ENCODE measurements around the gene BATF. TPM values are rescaled to one million over a fixed set of nuclear protein-coding genes. Genes with fewer than 3 reads are reported as not detected.

The BATF gene
- total RNA-seq, 1 experiment from 2014 or later, result not detected

DNA sequence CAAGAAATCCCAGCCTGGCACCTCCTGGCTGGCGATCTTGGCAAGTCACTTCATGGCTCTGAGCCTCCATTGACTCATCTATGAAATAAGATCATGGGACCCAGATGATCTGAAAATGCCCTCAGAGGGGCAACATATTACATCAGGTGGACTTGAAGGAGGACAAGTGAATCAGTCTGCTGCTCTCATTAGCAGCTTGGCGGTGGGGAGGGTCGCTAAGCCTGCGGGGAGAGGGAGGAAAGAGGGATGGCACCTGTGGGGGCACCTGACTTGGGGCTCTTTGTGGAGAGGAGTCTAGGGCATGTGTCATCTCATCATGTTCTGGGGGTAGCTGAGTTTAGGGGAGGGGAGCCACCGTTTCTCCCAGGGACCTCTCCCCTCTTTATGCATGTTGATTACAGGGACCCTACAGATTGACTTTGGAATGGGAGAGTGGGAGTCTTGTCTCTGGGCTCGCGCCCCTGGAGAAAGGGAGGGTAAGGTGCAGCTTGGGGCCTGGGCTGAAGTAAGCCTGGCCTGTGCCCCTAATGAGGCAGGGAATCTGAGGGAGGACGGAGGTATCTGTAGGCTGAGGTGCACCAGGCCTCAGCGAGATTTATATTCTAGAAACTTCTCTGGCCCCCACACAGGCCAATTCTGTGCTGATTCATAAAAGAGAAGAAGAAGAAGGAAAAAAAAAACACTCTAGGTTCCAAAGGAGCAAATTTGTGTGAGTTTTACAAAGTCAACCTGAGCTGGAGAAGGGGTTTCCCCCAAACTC, 29.3 kb upstream of the BATF start:
- Histone ChIP-seq H3K4me3 (ENCODE audit: low read depth in 2 of 2, low read length in 2 of 2) (no peak overlapping the region), H3K27ac (ENCODE audit: low read length) (no peak overlapping the region), H3K27me3 (ENCODE audit: control insufficient read depth, insufficient read depth, low read length) (no peaks in the 10 kb centered on the region), H3K36me3 (ENCODE audit: control insufficient read depth, insufficient read depth, low read length) (no peaks in the 10 kb centered on the region), H3K4me1 (ENCODE audit: control insufficient read depth, insufficient read depth, low read length) (no peaks in the 10 kb centered on the region), H3K9me3 (ENCODE audit: control insufficient read depth, insufficient read depth, low read depth, low read length) (no peaks in the 10 kb centered on the region)
- intact Hi-C loops (cut with micrococcal nuclease; ENCODE audit: unreplicated experiment) (no loop called here), in situ Hi-C loops (cut with HindIII; ENCODE audit: low pct_unique_long_range_greater_than_20kb, low sequenced_read_pairs) (no loop called here)
- ATAC-seq (no peak), DNase-seq (ENCODE audit: low read depth, low spot score) (no peak)
- TF ChIP-seq, protein P1, sequence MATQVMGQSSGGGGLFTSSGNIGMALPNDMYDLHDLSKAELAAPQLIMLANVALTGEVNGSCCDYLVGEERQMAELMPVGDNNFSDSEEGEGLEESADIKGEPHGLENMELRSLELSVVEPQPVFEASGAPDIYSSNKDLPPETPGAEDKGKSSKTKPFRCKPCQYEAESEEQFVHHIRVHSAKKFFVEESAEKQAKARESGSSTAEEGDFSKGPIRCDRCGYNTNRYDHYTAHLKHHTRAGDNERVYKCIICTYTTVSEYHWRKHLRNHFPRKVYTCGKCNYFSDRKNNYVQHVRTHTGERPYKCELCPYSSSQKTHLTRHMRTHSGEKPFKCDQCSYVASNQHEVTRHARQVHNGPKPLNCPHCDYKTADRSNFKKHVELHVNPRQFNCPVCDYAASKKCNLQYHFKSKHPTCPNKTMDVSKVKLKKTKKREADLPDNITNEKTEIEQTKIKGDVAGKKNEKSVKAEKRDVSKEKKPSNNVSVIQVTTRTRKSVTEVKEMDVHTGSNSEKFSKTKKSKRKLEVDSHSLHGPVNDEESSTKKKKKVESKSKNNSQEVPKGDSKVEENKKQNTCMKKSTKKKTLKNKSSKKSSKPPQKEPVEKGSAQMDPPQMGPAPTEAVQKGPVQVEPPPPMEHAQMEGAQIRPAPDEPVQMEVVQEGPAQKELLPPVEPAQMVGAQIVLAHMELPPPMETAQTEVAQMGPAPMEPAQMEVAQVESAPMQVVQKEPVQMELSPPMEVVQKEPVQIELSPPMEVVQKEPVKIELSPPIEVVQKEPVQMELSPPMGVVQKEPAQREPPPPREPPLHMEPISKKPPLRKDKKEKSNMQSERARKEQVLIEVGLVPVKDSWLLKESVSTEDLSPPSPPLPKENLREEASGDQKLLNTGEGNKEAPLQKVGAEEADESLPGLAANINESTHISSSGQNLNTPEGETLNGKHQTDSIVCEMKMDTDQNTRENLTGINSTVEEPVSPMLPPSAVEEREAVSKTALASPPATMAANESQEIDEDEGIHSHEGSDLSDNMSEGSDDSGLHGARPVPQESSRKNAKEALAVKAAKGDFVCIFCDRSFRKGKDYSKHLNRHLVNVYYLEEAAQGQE (IDR thresholded peaks at IDR 0.05; ENCODE audit: insufficient read depth in 1 of 2, low read depth in 2 of 2, low read length in 1 of 2), result no peak
- TF ChIP-seq TCF7L2 (IDR thresholded peaks at IDR 0.05; ENCODE audit: low read depth, low read length), result no peak
- TF ChIP-seq, protein P2, sequence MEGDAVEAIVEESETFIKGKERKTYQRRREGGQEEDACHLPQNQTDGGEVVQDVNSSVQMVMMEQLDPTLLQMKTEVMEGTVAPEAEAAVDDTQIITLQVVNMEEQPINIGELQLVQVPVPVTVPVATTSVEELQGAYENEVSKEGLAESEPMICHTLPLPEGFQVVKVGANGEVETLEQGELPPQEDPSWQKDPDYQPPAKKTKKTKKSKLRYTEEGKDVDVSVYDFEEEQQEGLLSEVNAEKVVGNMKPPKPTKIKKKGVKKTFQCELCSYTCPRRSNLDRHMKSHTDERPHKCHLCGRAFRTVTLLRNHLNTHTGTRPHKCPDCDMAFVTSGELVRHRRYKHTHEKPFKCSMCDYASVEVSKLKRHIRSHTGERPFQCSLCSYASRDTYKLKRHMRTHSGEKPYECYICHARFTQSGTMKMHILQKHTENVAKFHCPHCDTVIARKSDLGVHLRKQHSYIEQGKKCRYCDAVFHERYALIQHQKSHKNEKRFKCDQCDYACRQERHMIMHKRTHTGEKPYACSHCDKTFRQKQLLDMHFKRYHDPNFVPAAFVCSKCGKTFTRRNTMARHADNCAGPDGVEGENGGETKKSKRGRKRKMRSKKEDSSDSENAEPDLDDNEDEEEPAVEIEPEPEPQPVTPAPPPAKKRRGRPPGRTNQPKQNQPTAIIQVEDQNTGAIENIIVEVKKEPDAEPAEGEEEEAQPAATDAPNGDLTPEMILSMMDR (IDR thresholded peaks at IDR 0.05), result no peak
- TF ChIP-seq SIN3A (IDR thresholded peaks at IDR 0.05; ENCODE audit: borderline replicate concordance, insufficient read depth, low read depth, low read length), result no peak
- TF ChIP-seq POLR2AphosphoS5 (IDR thresholded peaks at IDR 0.05; ENCODE audit: low read depth, low read length), result no peak
- no TSS peak for BruUV-seq (replicated peaks)
- ChIA-PET CTCF (no interaction called here), POLR2A (no interaction called here)

DNA sequence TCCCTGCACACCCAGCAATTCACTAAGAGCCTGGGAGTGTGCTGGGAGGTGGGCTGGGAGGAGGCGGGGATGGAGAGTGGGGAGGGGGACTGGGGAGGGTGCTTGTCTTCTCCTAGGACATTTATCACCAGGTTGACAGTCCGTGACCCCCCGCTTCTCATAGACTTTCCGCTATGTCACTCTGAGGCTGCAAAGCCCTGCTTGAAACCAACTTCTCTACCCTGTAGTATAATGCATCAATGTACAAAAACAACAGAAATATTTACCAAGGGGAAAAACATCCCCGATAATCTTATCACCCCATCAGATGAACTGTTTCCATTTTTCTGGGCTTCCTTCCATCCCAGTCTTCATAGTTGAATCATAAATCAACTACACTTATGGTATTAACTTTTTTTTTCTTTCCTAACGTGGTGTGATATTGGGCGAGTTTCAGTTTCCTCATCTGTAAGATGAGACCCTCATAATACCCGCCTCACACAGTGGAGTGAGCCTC, 28.6 kb upstream of the BATF start:
- intact Hi-C loops (cut with micrococcal nuclease; ENCODE audit: unreplicated experiment) (no loop called here), in situ Hi-C loops (cut with HindIII; ENCODE audit: low pct_unique_long_range_greater_than_20kb, low sequenced_read_pairs) (no loop called here)
- DNase-seq (ENCODE audit: low read depth, low spot score), result no peak
- ChIA-PET CTCF (no interaction called here), POLR2A (no interaction called here)
- no peak for TF ChIP-seq SIN3A (IDR thresholded peaks at IDR 0.05; ENCODE audit: borderline replicate concordance, insufficient read depth, low read depth, low read length)
- TF ChIP-seq, protein P2 (IDR thresholded peaks at IDR 0.05), result no peak
- TF ChIP-seq TCF7L2 (IDR thresholded peaks at IDR 0.05; ENCODE audit: low read depth, low read length), result no peak
- TF ChIP-seq, protein P1 (IDR thresholded peaks at IDR 0.05; ENCODE audit: insufficient read depth in 1 of 2, low read depth in 2 of 2, low read length in 1 of 2), result no peak
- no peak for TF ChIP-seq POLR2AphosphoS5 (IDR thresholded peaks at IDR 0.05; ENCODE audit: low read depth, low read length)
- BruUV-seq (replicated peaks), result no TSS peak
- Histone ChIP-seq H3K27me3 (ENCODE audit: control insufficient read depth, insufficient read depth, low read length) (no peaks in the 10 kb centered on the region), H3K4me1 (ENCODE audit: control insufficient read depth, insufficient read depth, low read length) (no peaks in the 10 kb centered on the region), H3K27ac (ENCODE audit: low read length) (no peak overlapping the region), H3K4me3 (ENCODE audit: low read depth in 2 of 2, low read length in 2 of 2) (no peak overlapping the region), H3K36me3 (ENCODE audit: control insufficient read depth, insufficient read depth, low read length) (no peaks in the 10 kb centered on the region), H3K9me3 (ENCODE audit: control insufficient read depth, insufficient read depth, low read depth, low read length) (no peaks in the 10 kb centered on the region)
- ATAC-seq, result no peak
